MCF 10A (cell line): Measurements from ENCODE around the gene WAS. TPM values are rescaled to one million over a fixed set of nuclear protein-coding genes. Genes with fewer than 3 reads are reported as not detected.

Source experiments
- BruUV-seq: library from RNA; stranded (reverse); fragments of 400-500 nt; replicated peaks from 2 replicates; lab custom pipeline; 2021; lab: Mats Ljungman, UMichigan
- CTCF ChIA-PET: fragments of 300-600 bp; sonication (Branson Sonifier 250); formaldehyde crosslinking; extraction: SDS; loops from one replicate; lab custom pipeline; 2021; ENCODE audit warnings: antibody characterized with exemption, inconsistent platforms; lab: Yijun Ruan, JAX
- POLR2A ChIA-PET: fragments of 300-600, 350-650 bp; sonication (Branson Sonifier 250); formaldehyde crosslinking; extraction: SDS; loops from one replicate; lab custom pipeline; 2020; ENCODE audit warnings: antibody characterized with exemption, inconsistent platforms; lab: Yijun Ruan, JAX
- DNase-seq: peaks from one replicate; pipeline ENCODE4 v3.0.0-alpha.2; 2018; ENCODE audit not compliant: unreplicated experiment
- H3K27ac Mint-ChIP-seq: one replicate; pipeline ENCODE4 v1.8.0; 2022; ENCODE audit warnings: mild to moderate bottlenecking, low read depth, mixed read lengths; ENCODE audit not compliant: unreplicated experiment
- H3K27me3 Mint-ChIP-seq: one replicate; pipeline ENCODE4 v1.8.0; 2022; ENCODE audit warnings: mixed read lengths; ENCODE audit not compliant: insufficient read depth, unreplicated experiment
- H3K36me3 Mint-ChIP-seq: one replicate; pipeline ENCODE4 v1.8.0; 2022; ENCODE audit warnings: mild to moderate bottlenecking, moderate library complexity, mixed read lengths; ENCODE audit not compliant: insufficient read depth, unreplicated experiment
- H3K4me1 Mint-ChIP-seq: one replicate; pipeline ENCODE4 v1.8.0; 2022; ENCODE audit warnings: mixed read lengths; ENCODE audit not compliant: insufficient read depth, unreplicated experiment
- H3K4me3 Mint-ChIP-seq: one replicate; pipeline ENCODE4 v1.8.0; 2022; ENCODE audit warnings: mild to moderate bottlenecking, moderate library complexity, mixed read lengths; ENCODE audit not compliant: unreplicated experiment
- H3K9me3 Mint-ChIP-seq: one replicate; pipeline ENCODE4 v1.8.0; 2022; ENCODE audit warnings: mixed read lengths; ENCODE audit not compliant: unreplicated experiment
- intact Hi-C: fragments of 100-400 bp; cut with micrococcal nuclease; formaldehyde crosslinking; loops from 2 replicates; pipeline ENCODE4 v1.14.1; 2022
- total RNA-seq: library from RNA; stranded (reverse); gene quantifications from 2 replicates; pipeline ENCODE4 v1.2.3, GENCODE V29; 2022
- TF ChIP-seq, protein P1 (sequence below): fragments of 200-600 bp; IDR thresholded peaks from one replicate; pipeline ENCODE4 v1.8.0; 2022; ENCODE audit warnings: antibody characterized with exemption, mild to moderate bottlenecking; ENCODE audit not compliant: unreplicated experiment

WAS gene
- total RNA-seq, 1 experiment from 2014 or later: 0.37 TPM

DNA sequence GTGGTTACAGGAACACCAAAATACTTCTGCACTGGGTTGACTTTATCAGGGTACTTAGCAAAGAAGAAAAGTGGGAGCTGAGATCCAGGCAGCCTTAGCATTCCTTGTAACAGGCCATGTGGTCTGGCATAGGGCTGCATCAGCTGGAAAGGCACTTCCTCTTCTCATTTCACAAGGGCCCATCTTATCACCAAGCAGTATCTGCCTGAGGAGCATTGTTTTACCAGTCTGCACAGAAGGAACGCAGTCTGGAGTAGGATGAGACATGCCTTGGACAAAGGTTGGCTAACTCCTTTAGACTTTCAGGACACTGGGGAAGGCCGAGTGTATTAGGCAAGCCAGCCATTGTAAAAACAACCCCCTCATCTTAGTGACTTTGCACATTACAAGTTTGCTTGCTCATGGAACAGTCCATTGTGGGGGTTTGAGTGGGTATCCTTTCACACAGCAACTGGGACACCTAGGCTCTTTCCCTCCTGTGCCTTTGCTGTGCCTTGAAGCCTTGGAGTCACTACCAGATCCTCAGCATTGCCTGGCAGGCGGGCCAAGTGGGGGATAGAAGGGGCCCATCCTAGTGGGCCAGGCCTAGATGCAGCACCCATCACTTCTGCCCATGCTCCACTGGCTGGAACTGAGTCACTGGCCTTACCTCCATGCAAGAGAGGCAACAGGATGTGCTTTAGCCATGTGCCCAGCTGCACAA is 17.5 kb downstream of the WAS start:
- H3K4me1 Mint-ChIP-seq: peaks cover 11% of the 10 kb centered on the region
- no peak overlapping the region for H3K4me3 Mint-ChIP-seq
- DNase-seq: no peak
- H3K27ac Mint-ChIP-seq: no peak overlapping the region
- TF ChIP-seq, protein P1, sequence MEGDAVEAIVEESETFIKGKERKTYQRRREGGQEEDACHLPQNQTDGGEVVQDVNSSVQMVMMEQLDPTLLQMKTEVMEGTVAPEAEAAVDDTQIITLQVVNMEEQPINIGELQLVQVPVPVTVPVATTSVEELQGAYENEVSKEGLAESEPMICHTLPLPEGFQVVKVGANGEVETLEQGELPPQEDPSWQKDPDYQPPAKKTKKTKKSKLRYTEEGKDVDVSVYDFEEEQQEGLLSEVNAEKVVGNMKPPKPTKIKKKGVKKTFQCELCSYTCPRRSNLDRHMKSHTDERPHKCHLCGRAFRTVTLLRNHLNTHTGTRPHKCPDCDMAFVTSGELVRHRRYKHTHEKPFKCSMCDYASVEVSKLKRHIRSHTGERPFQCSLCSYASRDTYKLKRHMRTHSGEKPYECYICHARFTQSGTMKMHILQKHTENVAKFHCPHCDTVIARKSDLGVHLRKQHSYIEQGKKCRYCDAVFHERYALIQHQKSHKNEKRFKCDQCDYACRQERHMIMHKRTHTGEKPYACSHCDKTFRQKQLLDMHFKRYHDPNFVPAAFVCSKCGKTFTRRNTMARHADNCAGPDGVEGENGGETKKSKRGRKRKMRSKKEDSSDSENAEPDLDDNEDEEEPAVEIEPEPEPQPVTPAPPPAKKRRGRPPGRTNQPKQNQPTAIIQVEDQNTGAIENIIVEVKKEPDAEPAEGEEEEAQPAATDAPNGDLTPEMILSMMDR: no peak
- no peaks in the 10 kb centered on the region for H3K27me3 Mint-ChIP-seq
- no TSS peak for BruUV-seq
- no peaks in the 10 kb centered on the region for H3K9me3 Mint-ChIP-seq
- CTCF ChIA-PET: interaction anchor here (0.5 kb wide), 1 partner anchor 790 kb away, joined by 5 read pairs; no protein-coding TSS in a partner anchor
- POLR2A ChIA-PET: no interaction called here
- peaks cover 7% of the 10 kb centered on the region for H3K36me3 Mint-ChIP-seq
- intact Hi-C loops: no loop called here

- TF ChIP-seq, protein P1: no peak
- H3K27ac Mint-ChIP-seq: no peak overlapping the region
- POLR2A ChIA-PET: no interaction called here
- no peak overlapping the region for H3K4me3 Mint-ChIP-seq
- H3K9me3 Mint-ChIP-seq: no peaks in the 10 kb centered on the region
- intact Hi-C loops: no loop called here
- H3K27me3 Mint-ChIP-seq: no peaks in the 10 kb centered on the region
- no peak for DNase-seq
- peaks cover 7% of the 10 kb centered on the region for H3K36me3 Mint-ChIP-seq
- H3K4me1 Mint-ChIP-seq: peaks cover 11% of the 10 kb centered on the region
- CTCF ChIA-PET: no interaction called here
- BruUV-seq: no TSS peak
Measured at GRCh38 chrX:48702032-48702431, 18.4 kb downstream of the WAS start.

- H3K4me3 Mint-ChIP-seq: no peak overlapping the region
Measured at GRCh38 chrX:48702716-48703115, 19.1 kb downstream of the WAS start.

GRCh38 chrX:48703228-48703627 is 19.6 kb downstream of the WAS start:
- BruUV-seq: no TSS peak
- H3K4me3 Mint-ChIP-seq: no peak overlapping the region
- TF ChIP-seq, protein P1: no peak
- no peak for DNase-seq
- H3K36me3 Mint-ChIP-seq: peaks cover 7% of the 10 kb centered on the region
- no peak overlapping the region for H3K27ac Mint-ChIP-seq
- intact Hi-C loops: no loop called here
- no peaks in the 10 kb centered on the region for H3K9me3 Mint-ChIP-seq
- H3K4me1 Mint-ChIP-seq: peaks cover 11% of the 10 kb centered on the region
- ChIA-PET CTCF (interaction anchor here (0.8 kb wide), 1 partner anchor 46 kb away, joined by 5 read pairs; no protein-coding TSS in a partner anchor), POLR2A (no interaction called here)
- no peaks in the 10 kb centered on the region for H3K27me3 Mint-ChIP-seq

More at GRCh38 chrX:48702716-48703115, 19.1 kb downstream of the WAS start:
- Mint-ChIP-seq H3K9me3 (no peaks in the 10 kb centered on the region), H3K36me3 (peaks cover 7% of the 10 kb centered on the region), H3K4me1 (peaks cover 11% of the 10 kb centered on the region), H3K27ac (no peak overlapping the region), H3K27me3 (no peaks in the 10 kb centered on the region)
- BruUV-seq: no TSS peak
- intact Hi-C loops: no loop called here
- POLR2A ChIA-PET: no interaction called here
- TF ChIP-seq, protein P1: no peak
- no peak for DNase-seq
- CTCF ChIA-PET: no interaction called here
